Left lobe of liver (tissue), 2 donors: Measurements from ENCODE around the gene BMF. TPM values are rescaled to one million over a fixed set of nuclear protein-coding genes. Genes with fewer than 3 reads are reported as not detected.
A peak's percentile ranks its signal among the peaks of the same experiment; 100 is the strongest.
"Not testable (repeated sequence)": the region's sequence is repeated elsewhere in the genome, so short reads cannot be mapped to it uniquely, and the experiment has no call there.

Experiments
- ATAC-seq: fragments of 200-7000 bp; cut with Tn5 transposase; one replicate; pipeline ENCODE4 v1.9.1; 2020; ENCODE audit warnings: mild to moderate bottlenecking, moderate library complexity
- DNase-seq: peaks from one replicate; pipeline ENCODE4 v3.0.0-alpha.2; 2020; ENCODE audit warnings: low spot score
- total RNA-seq: library from RNA; stranded (reverse); gene quantifications from one replicate; pipeline ENCODE4 v1.2.1, GENCODE V29; 2021
- donor health status: DM: no; HTN: no; CAD: no; lungs with moderate emphysema.
- donor health status: DM: no; HTN: yes; CAD: no.

BMF gene
- total RNA-seq, 1 donor from 2014 or later = 3.3 TPM

DNA sequence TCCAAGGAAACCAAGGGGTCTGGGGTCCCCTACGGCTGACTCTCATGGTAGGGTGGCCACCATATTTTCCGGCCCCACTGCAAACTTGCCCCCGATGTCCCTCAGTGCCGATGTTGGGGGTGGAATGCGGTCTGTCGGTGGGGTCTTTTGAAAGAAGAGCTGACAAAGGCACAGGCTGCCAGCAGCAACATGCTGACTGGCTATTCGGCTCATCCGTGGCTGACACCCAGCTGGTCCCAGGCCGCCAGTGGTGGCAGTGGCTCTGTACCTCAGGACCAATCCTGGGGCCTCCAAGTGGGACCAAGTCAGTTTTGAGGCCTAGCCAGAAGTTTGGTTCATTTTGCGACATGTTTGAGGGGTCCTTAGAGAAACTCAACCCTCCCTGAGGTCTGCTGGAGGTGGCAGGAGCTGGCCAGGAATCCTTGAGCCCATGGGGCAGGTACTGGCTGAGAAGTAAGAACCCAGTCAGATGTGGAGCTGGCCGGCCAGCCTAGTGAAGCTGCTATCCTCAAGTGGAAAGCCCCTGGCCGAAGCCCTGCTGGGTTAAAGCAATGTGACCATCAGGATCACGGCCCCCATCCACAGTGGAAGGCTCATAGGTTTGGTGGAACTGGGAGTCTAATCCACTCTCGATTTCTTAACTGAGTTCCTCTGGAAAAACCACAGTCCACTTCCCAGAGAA, 17.8 kb downstream of the BMF start:
- DNase-seq = no peak
- ATAC-seq = no peak

DNA sequence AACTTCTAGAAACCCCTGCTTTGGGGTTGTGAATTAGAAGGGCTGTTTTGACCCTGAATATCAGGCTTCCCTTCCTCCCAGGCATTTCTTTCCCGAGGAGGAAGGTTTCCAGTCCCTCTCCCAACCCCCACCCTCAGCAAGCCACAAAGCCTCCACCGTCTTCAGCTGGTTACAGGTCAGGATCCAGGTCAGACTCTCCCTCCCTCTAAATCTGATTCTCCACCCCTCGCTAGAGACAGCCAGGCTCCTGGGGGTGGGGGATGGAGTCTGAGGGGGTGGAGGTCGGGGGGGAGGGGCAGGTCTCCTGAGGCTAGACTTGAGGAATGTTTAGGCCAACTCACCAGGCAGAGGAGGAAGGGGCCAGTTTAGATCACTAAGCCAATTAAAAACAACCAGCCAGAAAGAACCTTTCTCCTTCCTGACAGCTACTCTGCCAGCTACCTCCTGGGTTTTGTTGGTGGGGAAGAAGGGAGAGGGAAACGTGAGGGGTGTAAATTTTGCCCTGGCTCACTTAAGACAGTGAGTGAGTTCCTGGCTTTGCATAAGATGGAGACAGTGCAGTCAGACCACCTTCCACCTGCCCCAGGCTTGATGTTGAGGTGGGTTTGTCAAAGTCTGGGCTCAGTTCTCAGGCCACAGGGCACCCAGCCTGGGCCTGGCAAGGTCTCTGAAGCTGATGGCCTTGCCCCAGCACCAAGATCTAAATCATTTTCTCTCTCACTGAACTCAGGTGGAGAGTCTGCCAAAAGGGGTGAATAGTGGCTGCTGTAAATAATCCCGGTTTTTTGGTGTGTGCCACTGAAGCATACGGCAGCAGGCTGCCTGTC, 19.5 kb downstream of the BMF start:
- DNase-seq (no peak), ATAC-seq (peak; percentile 10)

DNA sequence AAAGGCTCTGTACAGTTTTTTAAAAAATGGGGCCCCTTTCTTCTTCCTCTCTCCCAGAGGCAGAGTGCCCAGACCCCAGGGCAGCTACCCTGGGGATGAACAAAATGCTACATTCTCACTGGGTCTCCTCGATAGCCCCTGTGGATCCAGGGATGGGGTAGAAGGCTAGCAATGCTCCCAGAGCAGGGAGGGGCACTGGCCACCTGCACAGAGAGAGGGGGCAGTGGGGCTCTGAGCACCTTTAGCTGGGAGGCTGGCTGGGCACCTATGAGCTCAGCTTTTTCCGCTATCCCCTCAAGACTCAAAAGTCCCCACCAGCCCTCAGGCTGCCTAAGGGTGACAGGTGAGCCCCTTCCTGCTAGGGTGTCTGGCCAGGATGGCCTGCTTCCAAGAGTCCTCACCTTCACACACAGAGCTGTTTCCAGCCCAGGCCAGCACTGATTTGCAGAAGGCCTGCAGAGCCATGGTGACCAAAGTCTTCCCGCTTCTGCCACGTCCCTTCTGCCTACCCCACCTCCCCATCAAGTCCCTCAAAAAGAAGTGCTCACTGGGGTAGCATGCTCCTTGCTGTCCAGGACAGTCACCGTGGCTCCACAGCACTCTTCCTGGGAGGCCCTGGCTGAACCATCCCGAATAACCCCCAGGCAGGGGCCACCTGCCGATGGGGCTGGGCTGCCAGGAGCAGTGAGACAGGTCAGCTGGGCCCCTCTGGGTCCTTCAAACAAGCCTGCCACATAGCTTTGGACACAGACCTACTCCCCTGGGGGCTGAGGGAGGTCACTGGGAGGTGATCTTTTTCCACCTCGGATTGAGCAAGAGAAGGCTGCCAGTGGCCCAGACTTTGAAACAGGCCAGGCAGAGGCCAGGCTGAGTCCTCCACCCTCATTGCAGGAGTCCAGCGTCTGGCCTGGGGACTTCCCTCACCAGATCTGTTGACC, 20.4 kb downstream of the BMF start:
- ATAC-seq = peak; percentile 75

DNA sequence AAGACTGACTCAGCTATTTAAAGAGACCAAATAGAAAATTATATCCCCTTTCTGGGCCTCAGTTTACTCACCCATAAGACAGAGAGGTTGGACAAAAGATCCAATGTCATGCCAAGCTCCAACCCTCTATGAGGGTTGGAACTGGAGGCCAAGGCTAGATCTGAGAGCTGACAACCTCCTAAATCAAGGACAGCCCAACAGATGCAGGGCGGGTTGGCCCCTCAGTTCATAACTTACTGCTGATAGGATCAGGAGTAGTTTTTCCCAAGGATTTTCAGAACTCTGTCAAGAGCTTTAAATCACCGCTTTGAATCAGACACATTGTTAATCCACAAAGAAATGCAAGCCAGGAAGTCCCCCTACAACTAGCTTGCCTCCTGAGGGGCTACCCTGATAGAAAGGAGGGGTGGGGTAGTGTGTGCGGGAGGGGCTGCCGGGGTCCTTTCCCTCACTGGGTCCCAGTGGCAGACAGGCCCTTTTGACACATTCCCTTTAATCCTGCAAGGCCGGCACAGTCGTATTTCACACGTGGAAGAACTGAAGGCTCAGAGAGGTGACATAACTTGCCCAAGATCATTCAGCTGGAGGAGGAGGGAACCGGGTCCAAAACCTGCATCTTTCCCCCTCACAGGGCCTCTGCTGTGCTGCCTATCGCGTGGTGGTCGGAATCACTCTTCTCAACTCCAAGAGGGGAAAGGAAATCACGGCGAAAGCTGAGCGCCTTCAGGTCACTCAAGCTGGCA, 21.4 kb downstream of the BMF start:
- ATAC-seq = no peak
- no peak for DNase-seq

More for the DNA sequence above, 20.4 kb downstream of the BMF start:
- peak; percentile 83 for DNase-seq

DNA sequence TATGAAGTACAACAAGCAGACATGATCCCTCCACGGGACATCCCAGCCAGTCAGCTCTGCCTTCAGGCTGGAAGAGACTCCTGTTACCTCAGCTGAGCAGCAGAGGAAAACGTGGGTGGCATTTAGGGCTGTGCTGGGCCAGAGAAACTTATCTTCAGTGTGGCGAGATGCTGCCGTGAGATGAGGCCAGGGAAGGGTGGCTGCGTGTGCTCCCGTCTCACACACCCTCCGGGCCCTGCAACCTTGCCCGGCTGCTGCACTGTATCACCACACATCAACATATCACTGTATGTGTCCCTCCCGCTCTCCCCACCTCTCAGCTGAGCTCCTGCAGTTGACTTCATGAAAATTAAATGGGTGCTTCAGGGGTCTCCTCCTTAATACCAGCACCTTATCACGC, 23.4 kb downstream of the BMF start:
- DNase-seq (no peak), ATAC-seq (no peak)

DNA sequence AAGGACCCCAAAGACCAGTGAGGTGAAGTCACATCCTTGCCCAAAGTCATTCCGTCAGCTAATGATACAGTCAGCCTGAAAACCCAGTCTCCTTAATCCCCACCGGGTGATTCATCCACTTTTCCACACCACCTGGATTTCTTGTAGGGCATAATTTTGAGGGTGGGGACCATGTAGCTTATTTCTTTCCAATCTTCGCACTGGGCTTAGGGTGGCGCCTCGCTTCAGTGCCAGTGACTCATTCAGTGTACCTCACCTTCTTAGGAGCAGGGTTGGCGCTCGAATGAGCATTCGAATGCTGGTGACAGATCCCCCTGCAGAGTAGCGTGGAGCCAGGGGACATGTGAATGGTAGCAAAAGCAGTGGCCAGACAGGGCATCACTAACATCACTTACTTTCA, 24.0 kb downstream of the BMF start:
- DNase-seq (no peak), ATAC-seq (no peak)

DNA sequence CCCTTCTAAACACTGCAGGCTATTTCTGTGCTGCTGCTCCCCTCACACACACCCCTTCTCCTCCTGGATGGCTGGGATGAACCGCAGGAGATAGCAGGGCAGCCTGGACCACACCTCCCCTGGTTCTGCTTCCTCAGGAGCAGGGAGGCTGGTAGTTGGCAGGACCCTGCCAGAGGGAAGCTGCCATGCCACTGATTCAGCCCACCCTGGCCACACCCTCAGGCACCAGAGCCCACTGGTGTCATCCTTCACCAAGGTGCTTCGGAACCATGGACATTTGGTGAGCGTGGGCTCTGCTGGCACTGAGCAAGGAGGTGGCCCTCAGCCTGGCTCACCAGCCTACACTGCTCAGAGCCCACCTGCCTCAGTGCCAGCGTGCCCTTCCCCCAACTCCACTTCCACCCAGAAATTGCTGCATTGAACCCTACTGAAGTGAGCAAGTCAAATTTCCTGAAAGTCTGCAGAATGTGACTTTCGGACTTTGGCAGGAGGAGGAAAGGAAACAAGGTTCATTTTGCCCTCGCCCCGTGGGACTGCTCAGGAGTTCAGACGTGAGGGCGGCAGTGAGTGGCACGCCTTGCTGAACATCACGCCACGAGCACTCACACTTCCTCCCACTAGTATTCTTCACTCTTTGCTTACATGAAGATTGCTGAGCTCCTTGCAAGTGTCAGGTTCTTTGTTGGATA, 26.3 kb downstream of the BMF start:
- no peak for DNase-seq
- ATAC-seq = peak; percentile 69

DNA sequence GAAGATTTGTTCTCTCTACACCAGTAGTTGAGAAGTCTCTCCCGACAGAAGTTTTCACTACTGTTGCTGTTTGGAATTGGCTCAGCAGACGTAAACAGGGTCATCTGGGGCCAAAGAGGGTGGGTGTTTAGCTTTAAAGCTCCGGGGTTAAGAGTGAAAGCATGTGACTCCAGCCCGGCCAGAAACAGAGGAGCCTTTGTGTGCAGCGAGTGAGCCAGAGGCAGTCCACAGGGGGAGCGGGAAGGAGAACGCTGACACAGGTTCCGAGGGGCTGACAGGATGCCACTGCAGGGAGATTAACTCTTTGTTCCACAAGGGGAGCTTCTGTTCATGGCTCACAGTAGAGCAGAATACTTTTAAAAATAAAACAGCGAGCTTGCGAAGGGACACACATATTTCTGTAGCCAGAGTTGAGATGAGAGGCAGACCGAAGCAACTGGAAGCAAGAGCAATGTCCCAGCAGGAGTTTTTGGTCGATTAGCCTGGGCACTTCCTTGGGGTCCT, 26.9 kb downstream of the BMF start:
- ATAC-seq (peak; percentile 76), DNase-seq (peak; percentile 65)

DNA sequence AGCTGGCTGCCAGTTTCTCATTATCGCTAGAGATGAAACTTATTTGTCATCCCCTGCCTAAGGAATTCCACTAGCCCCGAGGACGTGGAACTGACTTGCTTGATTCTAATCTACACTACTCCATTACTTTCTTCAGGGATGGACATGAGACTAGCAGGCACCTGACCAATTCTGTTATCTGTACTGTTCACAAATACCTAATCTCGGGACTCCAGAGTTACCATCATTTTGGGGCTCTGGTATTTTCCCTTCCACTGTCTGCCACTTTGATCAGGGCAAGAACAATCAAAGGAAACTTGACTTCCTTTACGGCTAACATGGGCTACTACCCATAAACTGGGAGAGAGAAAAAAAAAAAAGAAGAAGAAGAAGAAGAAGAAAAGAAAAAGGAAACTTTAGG, 27.8 kb downstream of the BMF start:
- DNase-seq (no peak), ATAC-seq (no peak)

DNA sequence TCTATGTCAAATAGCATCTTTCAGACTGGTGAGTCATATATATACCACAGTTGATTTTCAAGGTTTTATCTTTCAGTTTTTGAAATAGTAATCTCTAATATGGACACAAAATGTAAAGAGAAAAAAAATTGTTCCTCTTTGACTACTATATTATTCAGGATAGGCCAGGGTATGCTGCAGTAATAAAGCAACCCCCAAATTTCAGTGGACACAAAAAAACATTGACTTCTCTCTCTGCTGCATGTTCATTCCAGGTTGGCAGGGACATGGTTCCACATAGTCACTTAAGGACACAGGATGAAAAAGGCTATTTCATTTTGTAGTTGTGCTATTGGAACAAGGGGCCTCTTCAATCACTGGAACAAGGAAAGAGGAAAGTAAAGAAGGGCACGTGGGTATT, 28.6 kb downstream of the BMF start:
- ATAC-seq (no peak), DNase-seq (no peak)

DNA sequence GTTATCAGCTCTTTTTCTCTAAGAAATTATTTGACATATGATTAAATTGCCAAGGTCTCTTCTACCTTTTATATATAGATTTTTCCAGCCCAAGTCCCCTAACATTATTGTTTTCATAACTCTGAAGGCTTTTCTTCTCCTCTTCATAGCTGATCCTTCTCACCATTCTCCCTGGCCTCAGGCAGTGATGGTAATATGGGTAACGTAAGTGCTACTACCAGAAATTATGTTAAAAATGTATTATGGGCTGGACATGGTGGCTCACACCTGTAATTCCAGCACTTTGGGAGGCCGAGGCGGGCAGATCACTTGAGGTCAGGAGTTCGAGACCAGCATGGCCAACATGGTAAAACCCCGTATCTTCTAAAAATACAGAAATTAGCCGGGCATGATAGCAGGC, 29.2 kb downstream of the BMF start:
- ATAC-seq (no peak), DNase-seq (no peak)

DNA sequence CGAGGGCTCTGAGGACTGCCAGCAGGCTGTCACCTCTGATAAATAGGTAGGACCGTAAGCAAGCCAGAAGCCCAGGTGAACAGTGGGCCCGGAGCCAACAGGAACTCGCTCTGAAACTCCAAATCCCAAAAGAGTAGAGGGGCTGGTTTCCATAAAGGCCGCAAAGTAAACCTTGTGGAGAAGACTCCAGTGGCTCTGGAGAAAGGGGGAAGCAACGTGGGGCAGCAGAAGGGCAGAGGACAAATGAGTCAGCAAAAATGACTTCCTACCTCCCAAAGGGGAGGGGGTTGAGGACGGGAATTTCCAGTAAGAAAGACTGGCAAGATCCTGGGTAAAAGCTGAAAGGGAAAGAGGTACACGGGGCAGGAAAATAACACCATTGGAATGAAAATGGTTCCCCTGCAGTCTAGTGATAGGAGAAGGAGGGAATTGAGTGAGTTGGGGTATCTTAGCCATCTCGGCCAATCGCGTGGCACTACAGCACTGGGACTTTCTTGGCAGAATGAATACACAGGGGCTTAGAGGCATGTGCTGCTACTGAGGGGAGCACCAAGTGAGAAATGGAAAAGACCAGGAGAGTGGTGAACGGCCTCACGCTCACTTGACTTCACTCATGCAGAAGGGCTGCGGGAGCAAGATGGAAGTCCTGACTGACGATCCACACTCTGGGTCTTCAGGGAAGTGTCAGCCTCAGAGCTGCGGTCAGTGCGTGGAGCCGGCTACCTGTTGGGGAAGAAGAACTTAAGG, 33.2 kb downstream of the BMF start:
- DNase-seq (no peak), ATAC-seq (no peak)

DNA sequence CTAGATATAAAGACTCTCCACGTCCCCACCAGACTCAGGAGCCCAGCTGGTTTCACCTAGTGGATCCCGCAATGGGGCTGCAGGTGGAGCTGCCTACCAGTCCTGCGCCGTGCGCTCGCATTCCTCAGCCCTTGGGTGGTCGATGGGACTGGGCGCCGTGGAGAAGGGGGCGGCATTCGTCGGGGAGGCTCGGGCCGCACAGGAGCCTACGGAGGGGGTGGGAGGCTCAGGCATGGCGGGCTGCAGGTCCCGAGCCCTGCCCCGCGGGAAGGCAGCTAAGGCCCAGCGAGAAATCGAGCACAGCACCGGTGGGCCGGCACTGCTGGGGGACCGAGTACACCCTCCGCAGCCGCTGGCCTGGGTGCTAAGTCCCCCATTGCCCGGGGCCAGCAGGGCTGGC, 34.0 kb downstream of the BMF start:
- not testable (repeated sequence) for ATAC-seq, DNase-seq

DNA sequence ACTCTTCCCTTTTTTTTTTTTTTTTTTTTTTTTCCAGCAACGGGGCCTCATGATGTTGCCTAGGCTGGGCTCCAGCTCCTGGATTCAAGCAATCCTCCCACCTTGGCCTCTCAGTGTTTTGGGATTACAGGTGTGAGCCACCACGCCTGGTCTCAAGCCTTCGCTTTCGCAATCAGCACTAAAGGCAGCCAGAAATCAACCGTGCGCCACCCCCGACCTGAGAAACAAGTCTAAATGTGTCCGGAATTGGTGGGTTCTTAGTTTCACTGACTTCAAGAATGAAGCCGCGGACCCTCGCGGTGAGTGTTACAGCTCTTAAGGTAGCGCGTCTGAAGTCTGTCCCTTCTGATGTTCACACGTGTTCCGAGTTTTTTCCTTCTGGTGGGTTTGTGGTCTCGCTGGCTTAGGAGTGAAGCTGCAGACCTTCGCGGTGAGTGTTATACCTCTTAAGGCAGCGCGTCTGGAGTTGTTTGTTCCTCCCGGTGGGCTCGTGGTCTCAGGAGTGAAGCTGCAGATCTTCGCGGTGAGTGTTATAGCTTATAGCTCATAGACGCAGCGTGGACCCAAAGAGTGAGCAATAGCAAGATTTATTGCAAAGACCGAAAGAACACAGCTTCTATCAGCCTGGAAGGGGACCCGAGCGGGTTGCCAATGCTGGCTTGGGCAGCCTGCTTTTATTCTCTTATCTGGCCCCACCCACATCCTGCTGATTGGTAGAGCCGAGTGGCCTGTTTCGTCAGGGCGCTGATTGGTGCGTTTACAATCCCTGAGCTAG, 34.8 kb downstream of the BMF start:
- ATAC-seq, DNase-seq: not testable (repeated sequence)

DNA sequence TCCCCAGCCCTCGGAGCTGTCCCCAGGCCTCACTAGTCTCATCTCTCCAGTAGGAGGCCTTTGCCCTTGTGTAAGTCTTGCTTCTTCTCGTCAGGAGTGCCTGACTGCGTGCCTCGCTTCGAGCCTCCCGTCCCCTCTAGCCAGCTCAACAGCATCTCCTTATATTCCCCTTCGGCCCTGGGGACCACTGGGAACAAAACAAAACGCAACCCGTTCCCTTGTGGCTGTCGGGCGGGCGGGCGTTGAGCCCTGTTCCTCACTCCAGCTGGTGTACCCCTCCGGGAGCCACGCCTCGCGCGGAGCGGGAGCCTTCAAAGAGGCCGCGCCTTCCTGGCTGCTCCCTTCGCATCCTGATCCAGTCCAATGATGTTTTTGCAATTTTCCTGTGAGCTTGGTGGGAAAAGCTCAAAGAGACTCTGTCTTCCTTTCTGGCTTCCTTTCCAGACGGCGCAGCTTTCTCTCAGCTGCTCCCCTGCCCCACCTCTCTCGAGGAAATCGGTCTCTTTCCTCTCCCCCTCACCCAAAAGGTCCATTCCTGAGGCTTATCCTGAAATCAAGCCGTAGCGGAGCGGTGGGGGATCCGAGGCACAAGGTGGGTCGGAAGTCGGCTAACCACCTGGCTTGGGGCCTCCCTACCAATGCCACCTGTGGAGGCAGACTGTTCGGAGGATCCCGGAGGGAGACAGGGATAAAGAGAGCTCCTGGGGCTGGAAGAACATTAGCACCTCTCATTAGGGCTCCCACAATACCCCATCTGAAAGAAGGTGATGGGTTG, 36.3 kb downstream of the BMF start:
- DNase-seq (no peak), ATAC-seq (no peak)

DNA sequence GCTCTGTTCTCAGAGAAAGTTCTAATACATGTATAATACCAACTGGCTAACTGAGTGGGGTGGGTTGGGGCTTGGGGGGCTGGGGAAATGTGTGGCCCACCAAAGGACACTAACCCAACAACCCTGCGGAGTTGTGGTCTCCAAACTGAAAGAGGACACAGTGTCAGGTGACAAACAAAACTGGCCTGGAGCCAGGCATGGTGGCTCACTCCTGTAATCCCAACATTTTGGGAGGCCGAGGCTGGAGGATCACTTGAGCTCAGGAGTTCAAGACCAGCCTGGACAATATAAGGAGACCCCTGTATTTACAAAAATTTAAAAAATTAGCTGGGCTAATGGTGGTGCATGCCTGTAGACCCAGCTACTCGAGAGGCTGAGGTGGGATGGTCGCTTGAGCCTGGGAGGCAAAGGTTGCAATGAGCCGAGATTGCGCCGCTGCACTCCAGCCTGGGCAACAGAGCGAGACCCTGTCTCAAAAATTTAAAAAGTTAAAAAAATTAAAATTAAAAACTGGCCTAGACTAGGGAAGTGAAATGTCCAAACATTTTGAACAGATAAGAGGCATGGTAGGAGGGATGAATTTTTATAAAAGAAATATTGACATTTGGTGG, 38.0 kb downstream of the BMF start:
- no peak for DNase-seq
- ATAC-seq = no peak

DNA sequence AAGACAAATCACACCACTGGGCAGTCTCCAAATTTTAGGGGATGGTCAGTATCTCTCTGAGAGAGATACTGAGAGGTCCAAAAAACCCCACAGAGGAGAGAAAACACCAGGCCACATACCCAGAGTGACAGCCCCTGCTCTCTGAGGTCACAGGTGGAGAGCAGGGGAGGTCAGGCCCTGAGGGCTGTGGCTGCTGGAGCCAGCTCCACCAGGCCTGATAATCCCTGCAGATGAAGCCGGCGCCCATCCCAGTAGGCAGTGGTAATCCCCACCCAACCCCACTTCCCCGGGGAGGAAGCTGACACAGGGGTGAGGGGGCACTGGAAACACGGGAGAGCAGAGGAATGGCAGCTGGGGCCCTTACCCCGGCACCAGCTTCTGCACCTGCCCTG, 38.5 kb downstream of the BMF start:
- ATAC-seq (no peak), DNase-seq (no peak)
